OCI-LY7 (cell line): ENCODE measurements around the gene CCDC33. TPM values are rescaled to one million over a fixed set of nuclear protein-coding genes. Genes with fewer than 3 reads are reported as not detected.

Source experiments
- BruUV-seq: library from RNA; stranded (reverse); fragments of 400-500 nt; replicated peaks from 2 replicates; lab custom pipeline; 2021; lab: Mats Ljungman, UMichigan
- CTCF ChIA-PET: fragments of 300-600 bp; sonication (Branson Sonifier 250); formaldehyde crosslinking; loops from one replicate; lab custom pipeline; 2022; ENCODE audit warnings: antibody characterized with exemption; ENCODE audit not compliant: unreplicated experiment; lab: Charles Lee
- POLR2A ChIA-PET: fragments of 300-600 bp; sonication (Branson Sonifier 250); formaldehyde crosslinking; loops from one replicate; lab custom pipeline; 2022; ENCODE audit warnings: antibody characterized with exemption; lab: Charles Lee
- DNase-seq: peaks from one replicate; pipeline ENCODE4 v3.0.0-alpha.2; 2015; ENCODE audit warnings: low spot score
- H2AFZ ChIP-seq: fragments of 200-600 bp; sonication (generic), shearing (Covaris generic); 2 replicates; pipeline ENCODE4 v1.6.1; 2014; ENCODE audit warnings: mild to moderate bottlenecking, antibody characterized with exemption, low read length, moderate library complexity
- H3K27ac ChIP-seq: fragments of 200-600 bp; sonication (generic); 2 replicates; pipeline ENCODE4 v1.5.1; 2014; ENCODE audit warnings: mixed run types, low read depth, mild to moderate bottlenecking, moderate library complexity, low read length, inconsistent platforms; ENCODE audit not compliant: poor library complexity, severe bottlenecking
- H3K36me3 ChIP-seq: fragments of 200-600 bp; sonication (generic); 2 replicates; pipeline ENCODE4 v1.6.1; 2014; ENCODE audit warnings: mild to moderate bottlenecking, antibody characterized with exemption, low read length, moderate library complexity, mixed read lengths; ENCODE audit not compliant: insufficient read depth
- H3K4me1 ChIP-seq: fragments of 200-600 bp; sonication (generic); 2 replicates; pipeline ENCODE4 v1.5.1; 2014; ENCODE audit warnings: mild to moderate bottlenecking, low read length; ENCODE audit not compliant: insufficient read depth, poor library complexity, severe bottlenecking
- H3K4me2 ChIP-seq: fragments of 200-600 bp; sonication (generic); 2 replicates; pipeline ENCODE4 v1.6.1; 2014; ENCODE audit warnings: mild to moderate bottlenecking, low read length
- H3K4me3 ChIP-seq: fragments of 200-600 bp; sonication (generic); 2 replicates; pipeline ENCODE4 v1.5.1; 2014; ENCODE audit warnings: mild to moderate bottlenecking, low read depth, low read length; ENCODE audit not compliant: poor library complexity, severe bottlenecking
- H3K79me2 ChIP-seq: fragments of 200-600 bp; sonication (generic); 2 replicates; pipeline ENCODE4 v1.6.1; 2016; ENCODE audit warnings: low read depth, mild to moderate bottlenecking, low read length, moderate library complexity, mixed read lengths; ENCODE audit not compliant: insufficient read depth
- H3K9me2 ChIP-seq: fragments of 200-600 bp; sonication (generic); 2 replicates; pipeline ENCODE4 v1.6.1; 2016; ENCODE audit warnings: mild to moderate bottlenecking, low read length, mixed read lengths; ENCODE audit not compliant: insufficient read depth
- H3K9me3 ChIP-seq: fragments of 200-600 bp; sonication (generic); 2 replicates; pipeline ENCODE4 v1.6.1; 2014; ENCODE audit warnings: mild to moderate bottlenecking, mixed run types, low read length, mixed read lengths
- H4K20me1 ChIP-seq: fragments of 200-600 bp; sonication (generic); 2 replicates; pipeline ENCODE4 v1.6.1; 2014; ENCODE audit warnings: mild to moderate bottlenecking, antibody characterized with exemption, low read length, moderate library complexity, mixed read lengths; ENCODE audit not compliant: insufficient read depth
- EZH2phosphoT487 ChIP-seq: fragments of 200-600 bp; sonication (generic); IDR thresholded peaks from 2 replicates; pipeline ENCODE4 v1.6.1; 2018; ENCODE audit warnings: low read depth, borderline replicate concordance, mild to moderate bottlenecking, mixed run types, antibody characterized with exemption, low read length, moderate library complexity, mixed read lengths
- intact Hi-C: fragments of 100-400 bp; cut with micrococcal nuclease; formaldehyde crosslinking; loops from one replicate; pipeline ENCODE4 v1.10.0; 2022; ENCODE audit not compliant: unreplicated experiment
- total RNA-seq, 2 experiments: library from RNA; depleted of rRNA in 1 of 2; stranded (reverse); fragments of >200 nt in 1 of 2; shearing (Covaris generic) in 1 of 2; gene quantifications; 2 replicates each; pipeline ENCODE4 v1.2.3, GENCODE V29; 2014 to 2022
- TF ChIP-seq, protein P1 (sequence below): fragments of 200-600 bp; sonication (generic); conservative IDR thresholded peaks from 2 replicates; pipeline ENCODE4 v1.5.1; 2014; ENCODE audit warnings: mild to moderate bottlenecking, antibody characterized with exemption, low read length, moderate library complexity, mixed read lengths

The CCDC33 gene
- total RNA-seq, 2 experiments from 2014 or later, result not detected

DNA sequence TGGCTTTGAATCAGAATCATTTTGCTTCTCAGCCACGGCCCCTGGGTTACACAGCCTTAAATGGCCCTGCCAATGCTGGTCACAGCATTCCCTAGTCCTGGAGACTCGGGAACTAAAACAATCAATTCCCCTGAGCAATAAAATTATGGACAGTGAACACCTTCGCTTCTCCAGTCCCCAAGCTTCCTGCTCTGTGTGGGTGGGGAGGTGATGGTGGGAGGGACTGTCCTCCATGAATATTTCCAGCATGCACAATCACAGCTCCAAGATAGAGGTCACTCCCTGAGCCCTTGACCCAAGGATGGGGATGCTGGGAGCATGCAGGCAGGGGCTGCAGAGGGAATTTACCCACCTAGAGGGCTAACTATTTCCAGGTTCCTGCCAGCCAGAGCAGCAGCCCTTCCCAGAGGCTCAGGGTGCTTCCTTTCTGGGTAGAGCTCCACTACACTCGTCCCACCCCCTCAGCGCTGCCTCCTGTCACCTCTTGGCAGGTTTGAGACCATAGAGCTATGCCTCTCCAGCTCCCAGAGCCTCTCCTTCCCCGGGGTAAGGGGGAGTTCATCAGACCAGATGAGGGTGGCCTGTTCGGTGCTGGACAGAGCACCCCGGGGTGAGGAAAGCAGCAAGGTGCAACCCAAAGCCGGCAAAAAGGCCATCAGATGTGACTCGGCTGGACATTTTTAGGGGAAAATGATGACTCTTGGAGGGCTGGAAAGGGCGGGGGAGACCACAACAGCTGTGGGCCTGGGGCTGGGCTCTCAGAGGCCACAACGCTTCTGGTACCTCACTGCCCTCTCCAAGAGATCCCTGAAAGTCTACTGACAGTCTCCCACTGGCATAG lies 14.5 kb upstream of the CCDC33 start:
- no peak for DNase-seq
- BruUV-seq, result no TSS peak
- intact Hi-C loops, result no loop called here
- Histone ChIP-seq H3K27ac (no peak overlapping the region), H2AFZ (no peak overlapping the region), H3K9me2 (no peaks in the 10 kb centered on the region), H3K4me2 (no peak overlapping the region), H3K4me1 (no peaks in the 10 kb centered on the region), H4K20me1 (no peaks in the 10 kb centered on the region), H3K79me2 (no peaks in the 10 kb centered on the region), H3K36me3 (no peaks in the 10 kb centered on the region), H3K9me3 (no peaks in the 10 kb centered on the region), H3K4me3 (no peak overlapping the region)
- CTCF ChIA-PET, result no interaction called here
- TF ChIP-seq, protein P1, sequence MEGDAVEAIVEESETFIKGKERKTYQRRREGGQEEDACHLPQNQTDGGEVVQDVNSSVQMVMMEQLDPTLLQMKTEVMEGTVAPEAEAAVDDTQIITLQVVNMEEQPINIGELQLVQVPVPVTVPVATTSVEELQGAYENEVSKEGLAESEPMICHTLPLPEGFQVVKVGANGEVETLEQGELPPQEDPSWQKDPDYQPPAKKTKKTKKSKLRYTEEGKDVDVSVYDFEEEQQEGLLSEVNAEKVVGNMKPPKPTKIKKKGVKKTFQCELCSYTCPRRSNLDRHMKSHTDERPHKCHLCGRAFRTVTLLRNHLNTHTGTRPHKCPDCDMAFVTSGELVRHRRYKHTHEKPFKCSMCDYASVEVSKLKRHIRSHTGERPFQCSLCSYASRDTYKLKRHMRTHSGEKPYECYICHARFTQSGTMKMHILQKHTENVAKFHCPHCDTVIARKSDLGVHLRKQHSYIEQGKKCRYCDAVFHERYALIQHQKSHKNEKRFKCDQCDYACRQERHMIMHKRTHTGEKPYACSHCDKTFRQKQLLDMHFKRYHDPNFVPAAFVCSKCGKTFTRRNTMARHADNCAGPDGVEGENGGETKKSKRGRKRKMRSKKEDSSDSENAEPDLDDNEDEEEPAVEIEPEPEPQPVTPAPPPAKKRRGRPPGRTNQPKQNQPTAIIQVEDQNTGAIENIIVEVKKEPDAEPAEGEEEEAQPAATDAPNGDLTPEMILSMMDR, result no peak
- TF ChIP-seq EZH2phosphoT487, result no peak
- POLR2A ChIA-PET, result no interaction called here

- CTCF ChIA-PET, result no interaction called here
- BruUV-seq, result no TSS peak
Measured at GRCh38 chr15:74222240-74223119, 13.6 kb upstream of the CCDC33 start.

More at GRCh38 chr15:74222240-74223119, 13.6 kb upstream of the CCDC33 start:
- DNase-seq, result no peak
- Histone ChIP-seq H3K79me2 (no peaks in the 10 kb centered on the region), H4K20me1 (no peaks in the 10 kb centered on the region), H3K4me2 (no peak overlapping the region), H2AFZ (no peak overlapping the region), H3K9me3 (no peaks in the 10 kb centered on the region), H3K9me2 (no peaks in the 10 kb centered on the region), H3K27ac (no peak overlapping the region), H3K4me3 (no peak overlapping the region), H3K4me1 (no peaks in the 10 kb centered on the region), H3K36me3 (no peaks in the 10 kb centered on the region)
- no peak for TF ChIP-seq EZH2phosphoT487
- TF ChIP-seq, protein P1, result no peak
- intact Hi-C loops, result no loop called here
- POLR2A ChIA-PET, result no interaction called here
